CD4-positive, alpha-beta T cell treated with Interleukin-15 for 1 hour (primary cell): Measurements from ENCODE around the gene MRPL24.
A peak's percentile ranks its signal among the peaks of the same experiment; 100 is the strongest.
"Not testable (repeated sequence)": the region's sequence is repeated elsewhere in the genome, so short reads cannot be mapped to it uniquely, and the experiment has no call there.

Source experiments
- DNase-seq: peaks from one replicate; pipeline ENCODE4 v3.0.0-alpha.2; 2020

Gene MRPL24

DNA sequence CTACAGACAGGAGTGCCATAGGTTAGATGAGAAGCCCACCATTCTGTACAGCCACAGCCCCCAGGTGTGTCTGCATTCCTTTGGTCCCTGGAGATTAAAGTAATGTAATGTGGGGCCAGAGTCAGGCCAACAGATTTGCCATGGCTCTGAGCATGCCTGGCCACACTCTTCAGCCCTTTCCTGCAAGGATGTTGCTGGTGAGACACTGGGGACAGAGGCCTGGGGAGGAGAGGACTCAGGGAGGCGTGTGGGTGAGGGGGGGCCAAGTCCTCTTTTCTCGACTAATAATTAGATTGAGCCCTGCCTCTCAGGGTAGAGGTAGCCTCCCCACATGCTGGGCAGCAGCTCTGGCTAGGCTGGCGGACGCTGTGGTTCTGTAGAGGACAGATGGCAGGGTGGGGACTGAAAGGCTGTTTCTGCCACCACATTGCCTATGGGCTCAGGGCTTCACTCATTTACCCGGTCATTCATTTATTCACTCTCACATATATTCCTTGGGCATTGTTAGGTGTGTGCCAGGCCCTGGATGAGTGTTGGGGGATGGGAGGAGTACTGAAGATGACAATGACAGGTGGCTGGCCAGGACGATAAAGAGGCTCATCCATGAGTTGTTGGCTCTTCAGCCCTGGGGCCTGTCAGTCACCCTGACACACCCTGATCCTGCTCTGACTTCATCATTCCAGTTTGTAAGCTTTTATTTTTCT is 19.4 kb upstream of the MRPL24 start:
- no peak for DNase-seq

GRCh38 chr1:156757572-156758253 is 16.8 kb upstream of the MRPL24 start:
- DNase-seq, result not testable (repeated sequence)

DNA sequence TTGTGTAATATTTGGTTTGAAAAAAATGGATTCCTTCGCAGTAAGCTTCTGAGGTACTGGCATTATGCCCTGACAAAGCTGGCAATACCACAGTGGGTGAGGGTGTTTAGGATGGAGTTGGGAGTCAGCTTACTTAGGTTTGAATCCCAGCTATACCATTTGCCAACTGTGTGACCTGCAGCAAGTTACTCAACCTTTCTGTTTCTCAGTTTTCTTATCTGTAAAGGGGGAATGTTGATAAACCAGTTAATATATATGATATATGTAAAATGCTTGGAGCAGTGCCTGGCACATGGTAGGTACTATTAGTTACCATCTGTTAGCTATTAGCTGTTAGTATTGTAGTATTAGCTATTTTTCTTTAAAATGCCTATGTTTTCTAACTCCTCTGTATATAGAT is 15.5 kb upstream of the MRPL24 start:
- DNase-seq, result no peak

DNA sequence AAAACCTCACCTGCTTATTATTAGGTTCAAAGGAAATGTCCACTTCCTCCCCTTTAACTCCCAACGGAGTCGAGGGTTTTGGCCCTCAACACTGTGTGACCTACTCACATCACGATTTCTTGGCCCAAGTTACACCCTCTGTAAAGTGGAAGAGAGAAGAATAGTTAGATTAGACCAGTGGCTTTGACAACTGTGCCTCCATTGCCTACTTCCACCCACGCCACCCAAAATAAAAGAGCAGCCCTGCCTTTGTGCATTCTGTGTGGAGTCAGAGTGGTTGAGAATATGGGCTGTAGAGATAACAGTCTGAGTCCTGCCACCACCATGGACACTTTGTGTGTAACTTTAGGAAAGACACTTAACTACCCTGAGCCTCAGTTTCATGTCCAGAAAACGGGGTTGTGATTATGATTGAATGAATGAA is 14.7 kb upstream of the MRPL24 start:
- no peak for DNase-seq

GRCh38 chr1:156754219-156754618 is 13.3 kb upstream of the MRPL24 start:
- no peak for DNase-seq

DNA sequence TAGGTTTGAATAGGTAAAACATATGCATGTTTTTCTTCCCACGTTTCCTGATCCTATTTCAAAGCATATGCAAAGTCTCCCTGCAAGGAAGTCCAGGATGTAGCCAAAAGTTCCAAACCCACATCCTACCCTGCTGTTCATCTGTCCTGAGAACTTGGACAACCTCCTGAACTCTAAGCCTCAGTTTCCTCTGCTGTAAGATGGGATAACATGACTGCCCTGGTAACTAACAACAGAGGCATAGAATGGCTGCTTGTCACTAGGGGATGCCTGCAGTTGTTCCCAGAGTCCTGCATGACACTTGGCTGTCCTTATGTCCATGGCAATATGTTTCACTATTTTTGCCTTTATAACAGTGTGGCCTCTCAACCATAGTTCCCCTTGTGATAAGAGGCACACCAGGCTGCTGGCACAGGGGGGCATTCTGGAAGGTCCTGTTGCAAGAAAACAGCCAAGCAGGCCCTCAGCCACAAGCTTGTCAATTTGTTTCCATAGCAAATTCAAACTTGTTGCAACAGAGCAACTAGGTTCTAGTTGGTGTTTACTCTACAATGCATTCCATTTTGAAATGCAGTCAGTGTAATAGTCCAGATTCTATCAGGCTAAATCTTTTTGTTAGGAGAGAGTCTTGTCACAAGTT is 12.1 kb upstream of the MRPL24 start:
- DNase-seq, result no peak

GRCh38 chr1:156751757-156752481 is 11.0 kb upstream of the MRPL24 start:
- DNase-seq, result peak; percentile 96

GRCh38 chr1:156751451-156751756 is 10.5 kb upstream of the MRPL24 start, which contains the start of gene HDGF:
HDGF (minus strand) TSS chr1:156751675; CDS start chr1:156751429, 246 bp downstream.
- no peak for DNase-seq

- DNase-seq, result peak; percentile 32
These were observed 10.0 kb upstream of the MRPL24 start for GRCh38 chr1:156750711-156751450.

DNA sequence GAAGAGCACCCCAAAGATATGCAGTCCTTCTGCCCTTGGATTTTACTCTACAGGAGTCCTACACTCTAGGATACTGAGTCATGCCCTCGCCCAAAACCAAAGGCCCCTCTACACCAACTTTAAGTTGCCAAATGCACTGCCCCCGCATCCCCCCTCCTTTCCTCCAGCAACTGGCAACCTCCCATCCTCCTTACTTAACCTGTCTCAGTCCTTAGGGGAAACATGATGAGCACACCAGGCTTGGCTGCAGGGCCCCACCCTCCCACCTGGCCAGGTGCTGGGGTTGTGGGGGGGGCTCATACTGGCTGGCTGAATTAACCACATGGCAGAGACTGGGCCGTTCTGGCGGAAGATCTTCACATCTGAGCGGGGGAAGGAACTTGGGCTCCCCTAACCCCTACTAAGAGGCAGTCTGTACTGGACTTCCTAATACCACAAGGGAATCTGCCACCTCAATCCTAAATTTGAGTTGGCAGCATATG is 9.3 kb upstream of the MRPL24 start:
- peak; percentile 41 for DNase-seq

DNA sequence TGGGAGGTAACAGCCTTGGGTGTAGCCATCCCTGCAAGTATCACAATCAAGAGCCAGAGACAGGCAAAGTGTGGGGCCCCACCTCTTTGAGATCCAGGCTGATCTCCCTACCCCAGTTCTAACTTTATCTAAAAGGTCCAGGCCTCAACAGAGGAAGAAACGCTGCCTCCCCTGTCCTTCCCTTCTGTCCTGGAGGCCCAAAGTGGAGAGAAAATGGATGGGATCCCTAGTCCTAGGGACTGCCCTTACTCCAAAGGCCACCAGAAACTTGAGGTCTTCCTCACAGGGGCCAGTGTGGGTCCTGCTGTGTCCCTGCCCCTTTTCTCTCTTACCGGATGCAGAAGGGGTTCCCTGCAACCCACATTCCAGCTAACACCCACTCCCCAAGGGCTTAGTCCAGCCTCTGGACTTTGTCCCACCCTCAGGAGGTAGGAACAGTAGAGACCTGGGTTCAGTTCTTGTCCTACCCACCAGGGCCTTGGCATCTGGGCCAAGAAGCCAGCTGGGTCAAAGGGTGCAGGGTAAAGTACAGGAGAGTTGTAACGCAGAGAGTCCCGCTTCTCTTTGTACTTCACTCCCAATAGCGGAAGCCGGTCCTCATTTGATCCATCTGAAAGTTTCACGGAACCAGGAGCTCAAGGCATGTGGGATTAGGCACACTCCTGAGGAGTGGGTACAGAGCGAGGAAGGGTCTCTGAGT is 8.7 kb upstream of the MRPL24 start:
- DNase-seq, result no peak

- peak; percentile 47 for DNase-seq
These were observed 8.0 kb upstream of the MRPL24 start for GRCh38 chr1:156748670-156749418.

- DNase-seq, result peak; percentile 25
These were observed 7.1 kb upstream of the MRPL24 start for GRCh38 chr1:156747742-156748669.

DNA sequence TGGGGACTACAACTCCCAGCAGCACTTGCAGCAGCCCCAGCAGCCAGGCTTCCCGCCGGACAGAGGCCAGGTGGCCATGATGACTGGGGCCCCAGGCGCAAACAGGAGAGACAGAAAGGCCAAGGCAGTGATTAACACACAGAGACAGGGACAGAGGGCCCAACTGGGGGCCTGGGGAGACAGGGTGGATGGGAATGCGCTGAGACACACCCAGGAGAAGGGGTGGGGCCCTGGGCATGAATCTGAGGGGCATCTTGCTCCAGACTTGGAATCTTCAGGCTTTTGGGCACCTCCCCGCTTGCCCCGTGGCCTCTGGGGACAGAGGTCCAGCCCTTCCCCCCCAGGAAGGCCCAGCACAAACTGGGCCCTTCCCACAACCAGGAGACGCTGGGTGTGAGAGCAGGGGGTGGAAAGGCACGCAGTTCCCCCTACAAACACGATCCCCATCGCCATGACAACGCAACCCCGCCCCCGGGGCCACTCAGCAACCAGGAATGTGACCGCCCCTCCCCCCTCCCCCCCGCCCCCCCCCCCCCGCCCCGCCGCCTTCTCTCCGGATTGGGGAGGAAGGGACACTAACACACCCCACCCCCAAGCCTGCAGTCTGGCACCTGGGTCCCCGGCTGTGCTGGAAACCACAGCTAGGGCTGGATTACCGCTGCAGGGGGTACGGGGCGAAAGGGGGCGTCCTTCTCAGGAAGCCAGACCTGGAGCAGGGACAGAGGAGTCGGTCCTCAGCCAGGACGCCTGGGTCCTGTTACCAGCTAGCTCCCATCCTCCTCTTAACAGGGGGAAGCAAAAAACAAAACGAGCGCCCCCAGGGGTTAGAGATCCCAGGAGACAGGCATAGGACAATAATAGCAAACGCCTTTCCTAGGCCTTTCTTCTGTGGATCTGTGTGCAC is 6.1 kb upstream of the MRPL24 start:
- peak; percentile 87 for DNase-seq

DNA sequence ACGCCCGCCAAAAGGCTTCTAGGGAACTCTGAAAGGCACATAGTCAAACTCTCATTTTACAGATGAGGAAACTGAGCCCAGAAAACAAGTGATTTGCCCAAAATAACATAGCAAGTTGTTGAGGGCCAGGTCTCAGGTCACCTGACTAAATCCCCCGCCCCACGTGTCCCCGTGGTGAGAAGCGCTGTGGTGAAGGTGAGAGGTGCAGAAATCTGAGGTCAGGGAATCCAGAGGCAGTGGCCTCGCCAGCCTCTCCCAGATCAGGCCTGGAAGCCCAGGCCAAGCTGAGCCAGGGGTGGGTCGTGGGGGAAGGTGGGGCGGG is 5.5 kb upstream of the MRPL24 start:
- no peak for DNase-seq

GRCh38 chr1:156745881-156746280 is 5.0 kb upstream of the MRPL24 start:
- DNase-seq, result no peak

- DNase-seq, result no peak
These were observed 4.0 kb upstream of the MRPL24 start for GRCh38 chr1:156744786-156745419.

DNA sequence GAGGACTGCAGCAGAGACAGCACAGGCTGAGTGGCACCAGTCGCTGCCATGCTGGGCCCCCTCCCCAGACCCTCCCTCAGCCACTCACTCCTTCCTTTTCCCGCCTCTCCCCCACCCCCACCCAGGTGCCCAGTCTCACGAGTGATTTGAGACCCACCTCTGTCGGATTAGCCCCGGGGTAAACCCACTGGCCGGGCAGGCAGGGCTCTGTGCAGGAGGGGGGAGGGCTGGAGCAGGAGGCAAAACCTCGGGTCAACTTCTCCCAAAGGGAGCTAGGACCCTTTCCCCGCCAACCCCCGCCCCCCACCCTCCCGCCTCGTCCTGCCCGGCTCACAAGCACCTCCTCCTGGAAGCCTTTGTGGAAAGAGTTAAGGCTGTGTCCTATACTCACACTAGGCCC is 3.5 kb upstream of the MRPL24 start:
- DNase-seq, result no peak
